ENCODE data around the gene TBX15.
"Not testable (repeated sequence)": the region's sequence is repeated elsewhere in the genome, so short reads cannot be mapped to it uniquely, and the experiment has no call there.

Gene TBX15

GRCh38 chr1:118921994-118922393 lies 66.1 kb downstream of the TBX15 start:
- DNase-seq, result no peak

- DNase-seq, result no peak
These were observed 67.9 kb downstream of the TBX15 start for GRCh38 chr1:118920124-118920717.

- no peak for DNase-seq
These were observed 69.2 kb downstream of the TBX15 start for GRCh38 chr1:118918940-118919259.

- DNase-seq, result no peak
These were observed 69.8 kb downstream of the TBX15 start for GRCh38 chr1:118918230-118918939.

GRCh38 chr1:118916346-118916745 lies 71.8 kb downstream of the TBX15 start:
- not testable (repeated sequence) for DNase-seq

GRCh38 chr1:118914379-118915161 lies 73.6 kb downstream of the TBX15 start:
- no peak for DNase-seq

- DNase-seq, result no peak
These were observed 74.3 kb downstream of the TBX15 start for GRCh38 chr1:118913818-118914217.

- DNase-seq, result no peak
These were observed 75.6 kb downstream of the TBX15 start for GRCh38 chr1:118912574-118912973.

GRCh38 chr1:118911571-118911970 lies 76.6 kb downstream of the TBX15 start:
- DNase-seq, result no peak

- DNase-seq, result no peak
These were observed 80.7 kb downstream of the TBX15 start for GRCh38 chr1:118907466-118907865.

GRCh38 chr1:118905671-118906070 lies 82.5 kb downstream of the TBX15 start:
- DNase-seq, result no peak

- no peak for DNase-seq
These were observed 82.9 kb downstream of the TBX15 start for GRCh38 chr1:118905196-118905595.

GRCh38 chr1:118902711-118903191 lies 85.4 kb downstream of the TBX15 start:
- no peak for DNase-seq

- no peak for DNase-seq
These were observed 85.8 kb downstream of the TBX15 start for GRCh38 chr1:118902299-118902698.

- DNase-seq, result no peak
These were observed 87.3 kb downstream of the TBX15 start for GRCh38 chr1:118900643-118901440.

- no peak for DNase-seq
These were observed 88.8 kb downstream of the TBX15 start for GRCh38 chr1:118899340-118899739.

- DNase-seq, result no peak
These were observed 89.4 kb downstream of the TBX15 start for GRCh38 chr1:118898712-118899111.

- no peak for DNase-seq
These were observed 91.7 kb downstream of the TBX15 start for GRCh38 chr1:118896416-118896815.

- no peak for DNase-seq
These were observed 93.3 kb downstream of the TBX15 start for GRCh38 chr1:118894836-118895235.

GRCh38 chr1:118890851-118891384 lies 97.2 kb downstream of the TBX15 start:
- no peak for DNase-seq

GRCh38 chr1:118884946-118885345 lies 103.2 kb downstream of the TBX15 start:
- DNase-seq, result no peak

GRCh38 chr1:118881751-118882150 lies 106.4 kb downstream of the TBX15 start:
- DNase-seq, result no peak

- no peak for DNase-seq
These were observed 109.5 kb downstream of the TBX15 start for GRCh38 chr1:118878661-118879060.
